HFFc6 (cell line): ENCODE measurements around the gene EEF1AKMT3. TPM values are rescaled to one million over a fixed set of nuclear protein-coding genes. Genes with fewer than 3 reads are reported as not detected.

Source experiments
- DNase-seq: peaks from one replicate; pipeline ENCODE4 v3.0.0-alpha.2; 2018
- H3K27ac Mint-ChIP-seq: 2 replicates; pipeline ENCODE4 v1.8.0; 2020; ENCODE audit warnings: mild to moderate bottlenecking, mixed read lengths
- H3K27me3 Mint-ChIP-seq: 2 replicates; pipeline ENCODE4 v1.8.0; 2021; ENCODE audit warnings: mild to moderate bottlenecking, moderate library complexity, mixed read lengths; ENCODE audit not compliant: insufficient read depth
- H3K36me3 Mint-ChIP-seq: 2 replicates; pipeline ENCODE4 v1.8.0; 2021; ENCODE audit warnings: low read depth, mixed read lengths
- H3K4me1 Mint-ChIP-seq: 2 replicates; pipeline ENCODE4 v1.8.0; 2020; ENCODE audit warnings: low read depth, mixed read lengths
- H3K4me3 Mint-ChIP-seq: 2 replicates; pipeline ENCODE4 v1.8.0; 2020; ENCODE audit warnings: mild to moderate bottlenecking, moderate library complexity, mixed read lengths
- H3K9me3 Mint-ChIP-seq: 2 replicates; pipeline ENCODE4 v1.8.0; 2020; ENCODE audit warnings: mild to moderate bottlenecking, mixed read lengths
- CTCF ChIP-seq: fragments of 200-600 bp; sonication (generic); IDR thresholded peaks from 2 replicates; pipeline ENCODE4 v1.5.0; 2021; ENCODE audit warnings: antibody characterized with exemption, mild to moderate bottlenecking
- total RNA-seq, 6 experiments: library from RNA; stranded (reverse); fragmentation: NEBNext Ultra II Directional; extraction: Animal tissue kit (Norgen Biotek cat#: 25700); gene quantifications; 2 replicates in 1 of 6; 3 replicates in 5 of 6; pipeline ENCODE4 v1.2.3, GENCODE V29; 2021

EEF1AKMT3 gene
- total RNA-seq, 6 experiments from 2014 or later: 6.3 to 9.0 (median 7.8) TPM

DNA sequence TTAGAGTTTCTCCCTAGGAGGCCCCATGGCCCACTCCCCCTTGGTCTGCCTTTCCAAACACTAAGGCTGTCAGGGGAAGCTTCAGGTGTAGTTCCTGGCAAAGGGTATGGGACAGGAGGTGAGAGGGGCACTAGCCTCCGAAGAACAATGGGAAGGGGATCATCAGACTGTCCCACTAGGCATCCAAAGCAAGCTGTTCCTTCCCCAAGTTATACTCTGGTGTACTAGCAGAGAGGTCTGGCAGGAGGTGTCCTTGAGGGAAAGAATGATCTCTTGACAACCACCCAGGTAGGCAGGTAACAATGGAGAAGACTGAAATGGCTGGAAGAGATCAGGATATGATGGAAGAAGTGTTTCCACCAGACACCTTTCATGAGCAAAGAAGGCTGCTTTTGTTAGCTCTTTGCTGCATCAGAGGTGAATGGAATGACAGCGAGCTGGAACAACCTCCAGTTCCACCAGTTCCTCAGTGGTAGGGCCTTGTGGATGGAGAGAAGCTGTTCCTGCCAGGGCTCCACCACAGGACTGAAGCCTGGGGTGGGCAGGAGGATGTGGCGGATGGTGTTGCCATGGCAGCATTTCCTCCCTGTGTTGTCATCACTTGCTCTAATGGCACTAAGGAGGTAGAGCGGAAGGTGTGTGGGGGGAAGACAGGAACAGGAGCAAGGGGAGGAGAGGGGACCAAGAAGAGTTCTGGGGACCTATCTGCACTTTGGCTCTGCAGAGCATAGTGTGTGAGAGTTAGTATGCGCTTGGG is 31.6 kb upstream of the EEF1AKMT3 start:
- Mint-ChIP-seq H3K4me1 (peaks cover 28% of the 10 kb centered on the region), H3K9me3 (peaks cover 3% of the 10 kb centered on the region; the same call in 1 of the 2 replicates), H3K27ac (no peak overlapping the region), H3K36me3 (peaks cover 4% of the 10 kb centered on the region; the same call in 1 of the 2 replicates), H3K27me3 (peaks cover 35% of the 10 kb centered on the region), H3K4me3 (no peak overlapping the region)
- no peak for DNase-seq
- TF ChIP-seq CTCF: no peak

DNA sequence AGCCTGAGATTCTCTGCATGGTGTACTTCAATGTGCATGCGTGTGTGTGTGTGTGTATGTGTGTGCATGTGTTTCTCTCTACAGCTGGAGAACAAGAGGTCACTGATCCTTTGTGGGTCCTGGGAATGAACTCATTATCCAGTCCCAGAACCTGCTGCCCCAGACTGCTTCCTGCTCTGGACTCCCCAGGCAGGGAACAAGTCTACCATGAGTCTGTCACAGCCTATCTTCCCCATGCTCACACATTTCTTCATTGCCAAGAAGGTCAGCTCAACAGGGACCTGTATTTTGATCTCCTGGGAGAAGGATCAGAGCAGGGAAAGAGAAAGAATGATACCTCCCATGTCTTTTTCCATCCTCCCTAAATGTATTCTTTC is 31.0 kb upstream of the EEF1AKMT3 start:
- Mint-ChIP-seq H3K9me3 (peaks cover 3% of the 10 kb centered on the region; the same call in 1 of the 2 replicates), H3K4me3 (no peak overlapping the region), H3K27me3 (peaks cover 32% of the 10 kb centered on the region), H3K36me3 (peaks cover 10% of the 10 kb centered on the region), H3K27ac (no peak overlapping the region), H3K4me1 (peaks cover 30% of the 10 kb centered on the region)
- no peak for TF ChIP-seq CTCF
- no peak for DNase-seq

DNA sequence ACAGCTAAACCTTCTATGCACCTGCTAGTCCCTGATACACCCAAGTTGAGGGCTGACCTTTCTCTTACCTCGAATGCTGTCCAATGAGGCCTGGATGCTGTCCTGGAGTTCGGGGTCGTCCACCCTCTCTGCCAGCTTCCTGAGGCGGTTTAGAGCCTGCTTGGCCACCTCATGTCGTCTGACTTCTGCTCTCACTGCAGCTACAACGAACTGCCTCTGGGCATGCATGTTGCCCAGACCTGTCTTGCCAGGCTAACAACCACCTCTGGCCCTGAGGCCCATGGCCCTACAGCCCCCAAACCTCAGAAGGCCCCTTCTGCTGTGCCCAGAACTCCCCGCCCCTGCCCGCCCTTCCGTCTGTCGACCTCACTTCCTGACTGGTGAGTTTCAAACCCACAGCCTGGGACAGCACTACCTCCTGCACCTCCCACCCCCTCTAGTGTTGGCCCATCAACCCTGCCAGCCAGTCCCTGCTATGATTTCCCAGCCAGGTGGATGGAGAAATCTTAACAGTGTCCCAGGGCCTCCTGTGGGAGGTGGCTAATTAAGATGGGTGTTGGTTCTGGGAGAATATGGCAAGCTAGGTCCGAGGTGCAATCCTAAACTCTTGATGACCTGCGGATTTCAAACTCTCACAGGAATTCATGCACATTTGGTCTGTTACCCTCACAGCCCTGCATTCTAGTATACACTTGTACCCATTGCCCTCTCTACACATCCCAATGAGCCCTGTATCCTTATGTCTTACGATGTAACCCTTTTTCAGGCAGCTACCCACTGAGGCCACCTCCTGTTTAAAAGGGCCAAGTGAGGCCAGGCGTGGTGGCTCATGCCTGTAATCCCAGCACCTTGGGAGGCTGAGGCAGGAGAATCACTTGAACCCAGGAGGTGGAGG is 30.3 kb upstream of the EEF1AKMT3 start:
- Mint-ChIP-seq H3K4me3 (no peak overlapping the region), H3K4me1 (peaks cover 25% of the 10 kb centered on the region), H3K27me3 (peaks cover 26% of the 10 kb centered on the region), H3K36me3 (peaks cover 16% of the 10 kb centered on the region), H3K27ac (no peak overlapping the region), H3K9me3 (peaks cover 3% of the 10 kb centered on the region; the same call in 1 of the 2 replicates)
- no peak for DNase-seq
- peak; percentile 26; the same call in 1 of the 2 replicates for TF ChIP-seq CTCF

DNA sequence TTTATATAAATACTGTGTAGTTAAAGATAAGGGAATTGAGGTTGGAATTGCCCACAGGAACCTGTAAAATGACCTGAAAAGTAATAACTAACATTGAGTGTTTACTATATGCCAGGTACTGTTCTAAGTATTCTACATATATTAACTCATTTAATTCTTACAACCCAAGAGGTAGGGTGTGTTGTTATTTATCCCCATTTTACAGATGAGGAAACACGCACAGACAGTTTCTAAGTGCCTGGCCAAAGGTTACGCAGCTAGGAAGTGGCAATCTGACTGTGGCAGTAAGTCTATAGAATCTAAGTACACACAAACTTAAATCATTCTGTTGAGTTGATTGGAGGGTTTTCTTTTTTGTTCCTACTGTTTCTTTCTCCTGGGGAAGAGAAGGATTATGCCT is 28.6 kb upstream of the EEF1AKMT3 start:
- peaks cover 23% of the 10 kb centered on the region for H3K27me3 Mint-ChIP-seq
- peaks cover 3% of the 10 kb centered on the region; the same call in 1 of the 2 replicates for H3K9me3 Mint-ChIP-seq
- peak overlapping the region; percentile 98 for H3K4me3 Mint-ChIP-seq
- TF ChIP-seq CTCF: no peak
- no peak overlapping the region for H3K27ac Mint-ChIP-seq
- no peak for DNase-seq
- H3K4me1 Mint-ChIP-seq: peaks cover 24% of the 10 kb centered on the region
- peaks cover 26% of the 10 kb centered on the region for H3K36me3 Mint-ChIP-seq

DNA sequence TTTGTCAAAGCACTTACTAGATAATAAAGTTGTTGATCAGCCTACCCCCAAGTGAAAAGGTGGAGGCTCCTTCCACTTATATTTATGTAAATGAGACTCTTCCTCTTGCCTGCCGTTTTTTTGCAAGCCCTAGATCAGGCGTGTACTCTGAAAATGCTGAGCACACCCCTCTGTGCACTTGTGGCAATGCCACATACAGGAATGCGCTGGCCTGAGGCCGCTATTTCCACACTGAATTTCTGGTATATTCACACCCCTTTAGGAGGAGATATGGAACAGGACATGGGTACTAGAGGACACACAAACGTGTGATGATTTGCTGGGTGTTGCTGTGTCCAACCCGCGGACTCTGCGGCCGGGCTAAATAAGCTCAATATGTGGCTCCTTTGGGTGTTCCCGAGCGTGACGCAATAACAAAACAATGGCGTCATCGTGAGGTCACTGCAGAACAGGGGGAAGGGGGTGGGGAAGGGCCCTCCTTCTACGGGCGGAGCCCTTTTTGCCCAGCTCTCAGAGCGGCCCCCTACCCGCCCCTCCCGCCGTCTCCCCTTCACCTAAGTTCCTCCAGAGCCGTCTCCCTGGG is 28.1 kb upstream of the EEF1AKMT3 start:
- Mint-ChIP-seq H3K4me3 (peak overlapping the region; percentile 98), H3K4me1 (peaks cover 24% of the 10 kb centered on the region), H3K27ac (peak overlapping the region; percentile 99), H3K27me3 (peaks cover 20% of the 10 kb centered on the region), H3K9me3 (peaks cover 3% of the 10 kb centered on the region; the same call in 1 of the 2 replicates), H3K36me3 (peaks cover 26% of the 10 kb centered on the region)
- DNase-seq: peak; percentile 62
- TF ChIP-seq CTCF: no peak
